Activated CD8-positive, alpha-beta T cell treated with anti-CD3 and anti-CD28 coated beads for 36 hours (primary cell): ENCODE data around the gene VPS26B. TPM values are rescaled to one million over a fixed set of nuclear protein-coding genes. Genes with fewer than 3 reads are reported as not detected.
"Not testable (repeated sequence)": the region's sequence is repeated elsewhere in the genome, so short reads cannot be mapped to it uniquely, and the experiment has no call there.

Experiments
- ATAC-seq: fragments of 200-7000 bp; cut with Tn5 transposase; one replicate; pipeline ENCODE4 v1.10.0; 2021; ENCODE audit warnings: mild to moderate bottlenecking, moderate library complexity
- CTCF ChIA-PET: fragments of 350-600 bp; sonication (Branson Sonifier 250); formaldehyde crosslinking; loops from one replicate; lab custom pipeline; 2021; ENCODE audit warnings: antibody characterized with exemption; lab: Charles Lee
- POLR2A ChIA-PET: fragments of 350-600 bp; sonication (Branson Sonifier 250); formaldehyde crosslinking; loops from one replicate; lab custom pipeline; 2021; ENCODE audit warnings: antibody characterized with exemption; lab: Charles Lee
- DNase-seq: peaks from one replicate; pipeline ENCODE4 v3.0.0-alpha.2; 2020
- H3K27ac Mint-ChIP-seq: one replicate; pipeline ENCODE4 v1.8.0; 2021; ENCODE audit warnings: mild to moderate bottlenecking, mixed read lengths
- H3K27me3 Mint-ChIP-seq: one replicate; pipeline ENCODE4 v1.8.0; 2021; ENCODE audit warnings: mixed read lengths
- H3K36me3 Mint-ChIP-seq: one replicate; pipeline ENCODE4 v1.8.0; 2021; ENCODE audit warnings: low read depth, mixed read lengths
- H3K4me1 Mint-ChIP-seq: one replicate; pipeline ENCODE4 v1.8.0; 2021; ENCODE audit warnings: low read depth, mixed read lengths
- H3K4me3 Mint-ChIP-seq: one replicate; pipeline ENCODE4 v1.8.0; 2021; ENCODE audit warnings: mild to moderate bottlenecking, moderate library complexity, mixed read lengths
- H3K9me3 Mint-ChIP-seq: one replicate; pipeline ENCODE4 v1.8.0; 2021; ENCODE audit warnings: mixed read lengths
- intact Hi-C: fragments of 100-400 bp; cut with micrococcal nuclease; formaldehyde crosslinking; loops from one replicate; pipeline ENCODE4 v1.10.0; 2022
- total RNA-seq, 2 experiments: library from RNA; stranded (reverse); gene quantifications; one replicate each; pipeline ENCODE4 v1.2.3, GENCODE V29; 2021
- TF ChIP-seq, protein P1 (sequence below): fragments of 200-600 bp; IDR thresholded peaks from one replicate; pipeline ENCODE4 v1.8.0; 2022; ENCODE audit warnings: antibody characterized with exemption, mild to moderate bottlenecking

The VPS26B gene
- total RNA-seq, 2 experiments from 2014 or later: 35.6 TPM

DNA sequence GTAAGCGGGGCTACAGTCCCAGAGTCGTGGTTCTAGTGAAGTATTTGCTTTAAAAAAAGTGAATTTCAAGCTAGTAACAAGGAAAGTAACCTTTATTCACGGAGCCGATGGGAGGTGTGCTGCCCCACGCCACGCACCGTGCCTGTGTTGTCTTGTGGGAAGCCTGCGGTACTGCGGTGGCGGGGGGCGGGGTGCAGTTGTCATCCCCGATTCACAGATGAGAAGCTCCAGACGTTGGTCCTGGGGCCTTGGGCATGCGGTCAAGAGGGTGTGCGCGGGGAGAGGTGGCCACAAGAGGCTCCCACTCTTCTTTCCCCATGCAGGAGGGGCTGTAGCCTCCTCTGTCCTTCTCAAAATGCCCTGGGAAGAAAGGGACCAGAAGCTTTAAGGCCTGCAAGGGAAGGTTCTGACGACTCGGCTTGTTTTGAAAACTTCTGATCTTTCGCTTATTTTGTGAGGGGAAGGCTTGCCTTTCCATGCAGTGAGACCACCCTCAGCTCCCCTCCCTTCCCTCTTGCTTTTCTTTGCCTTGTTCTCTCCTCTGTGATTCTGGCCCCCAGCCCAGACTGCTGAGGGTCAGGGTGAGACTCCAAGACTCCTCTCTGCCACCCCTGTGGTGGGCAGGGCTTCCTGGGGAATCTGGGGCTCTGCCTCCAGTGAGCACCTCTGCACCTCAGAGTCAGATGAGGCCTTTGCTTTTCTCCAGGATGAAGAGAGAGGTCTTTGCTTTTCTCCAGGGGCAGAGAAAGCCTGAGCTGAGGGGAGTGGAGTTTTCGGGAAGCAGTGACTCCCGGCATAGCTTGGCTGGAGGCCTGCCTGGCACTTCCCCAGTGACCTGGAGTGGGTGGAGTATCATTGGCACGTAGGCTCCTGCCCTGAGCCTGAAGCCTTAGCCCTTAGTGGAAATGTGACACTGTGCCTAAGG lies 57.9 kb downstream of the VPS26B start:
- H3K27ac Mint-ChIP-seq: no peak overlapping the region
- TF ChIP-seq, protein P1, sequence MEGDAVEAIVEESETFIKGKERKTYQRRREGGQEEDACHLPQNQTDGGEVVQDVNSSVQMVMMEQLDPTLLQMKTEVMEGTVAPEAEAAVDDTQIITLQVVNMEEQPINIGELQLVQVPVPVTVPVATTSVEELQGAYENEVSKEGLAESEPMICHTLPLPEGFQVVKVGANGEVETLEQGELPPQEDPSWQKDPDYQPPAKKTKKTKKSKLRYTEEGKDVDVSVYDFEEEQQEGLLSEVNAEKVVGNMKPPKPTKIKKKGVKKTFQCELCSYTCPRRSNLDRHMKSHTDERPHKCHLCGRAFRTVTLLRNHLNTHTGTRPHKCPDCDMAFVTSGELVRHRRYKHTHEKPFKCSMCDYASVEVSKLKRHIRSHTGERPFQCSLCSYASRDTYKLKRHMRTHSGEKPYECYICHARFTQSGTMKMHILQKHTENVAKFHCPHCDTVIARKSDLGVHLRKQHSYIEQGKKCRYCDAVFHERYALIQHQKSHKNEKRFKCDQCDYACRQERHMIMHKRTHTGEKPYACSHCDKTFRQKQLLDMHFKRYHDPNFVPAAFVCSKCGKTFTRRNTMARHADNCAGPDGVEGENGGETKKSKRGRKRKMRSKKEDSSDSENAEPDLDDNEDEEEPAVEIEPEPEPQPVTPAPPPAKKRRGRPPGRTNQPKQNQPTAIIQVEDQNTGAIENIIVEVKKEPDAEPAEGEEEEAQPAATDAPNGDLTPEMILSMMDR: no peak
- ChIA-PET POLR2A (interaction anchor here (1.5 kb wide), 1 partner anchor 13 kb away, joined by 3 read pairs; no protein-coding TSS in a partner anchor), CTCF (interaction anchor here (1.2 to 1.5 kb wide), 2 partner anchors 20 to 232 kb away, joined by 3 to 4 read pairs; no protein-coding TSS in a partner anchor)
- no peak for ATAC-seq
- no peak overlapping the region for H3K4me3 Mint-ChIP-seq
- peaks cover under 1% of the 10 kb centered on the region for H3K27me3 Mint-ChIP-seq
- peaks cover 2% of the 10 kb centered on the region for H3K9me3 Mint-ChIP-seq
- no peak for DNase-seq
- H3K36me3 Mint-ChIP-seq: peaks cover 21% of the 10 kb centered on the region
- intact Hi-C loops: no loop called here
- peaks cover 6% of the 10 kb centered on the region for H3K4me1 Mint-ChIP-seq

- no peak for ATAC-seq
- Mint-ChIP-seq H3K27ac (no peak overlapping the region), H3K27me3 (no peaks in the 10 kb centered on the region), H3K36me3 (peaks cover 11% of the 10 kb centered on the region), H3K4me3 (no peak overlapping the region), H3K4me1 (peaks cover 3% of the 10 kb centered on the region), H3K9me3 (peaks cover under 1% of the 10 kb centered on the region)
- DNase-seq: no peak
- ChIA-PET CTCF (interaction anchor here (1.5 kb wide), 1 partner anchor 234 kb away, joined by 3 read pairs; no protein-coding TSS in a partner anchor), POLR2A (interaction anchor here (1.0 to 1.5 kb wide), 2 partner anchors 11 to 14 kb away, joined by 3 read pairs; no protein-coding TSS in a partner anchor)
- TF ChIP-seq, protein P1: no peak
- intact Hi-C loops: no loop called here
These were observed 59.2 kb downstream of the VPS26B start for GRCh38 chr11:134283461-134284230.

GRCh38 chr11:134284349-134284748 lies 59.9 kb downstream of the VPS26B start:
- H3K4me1 Mint-ChIP-seq, H3K4me3 Mint-ChIP-seq, H3K27ac Mint-ChIP-seq, H3K27me3 Mint-ChIP-seq, intact Hi-C loops, H3K36me3 Mint-ChIP-seq, ATAC-seq, H3K9me3 Mint-ChIP-seq, DNase-seq: not testable (repeated sequence)
- ChIA-PET CTCF (interaction anchor here (1.5 kb wide), 1 partner anchor 234 kb away, joined by 3 read pairs; no protein-coding TSS in a partner anchor), POLR2A (interaction anchor here (1.0 kb wide), 1 partner anchor 11 kb away, joined by 3 read pairs; no protein-coding TSS in a partner anchor)

GRCh38 chr11:134287561-134287960 lies 63.1 kb downstream of the VPS26B start:
- ATAC-seq (no peak), DNase-seq (no peak)
- CTCF ChIA-PET: no interaction called here
- no peaks in the 10 kb centered on the region for H3K27me3 Mint-ChIP-seq
- H3K27ac Mint-ChIP-seq: no peak overlapping the region
- H3K36me3 Mint-ChIP-seq: peaks cover 6% of the 10 kb centered on the region
- POLR2A ChIA-PET: interaction anchor here (1.3 kb wide), 1 partner anchor 12 kb away, joined by 3 read pairs; the partner anchor contains the start of gene GLB1L3
- H3K4me1 Mint-ChIP-seq: no peaks in the 10 kb centered on the region
- intact Hi-C loops: no loop called here
- TF ChIP-seq, protein P1: no peak
- no peak overlapping the region for H3K4me3 Mint-ChIP-seq
- no peaks in the 10 kb centered on the region for H3K9me3 Mint-ChIP-seq

DNA sequence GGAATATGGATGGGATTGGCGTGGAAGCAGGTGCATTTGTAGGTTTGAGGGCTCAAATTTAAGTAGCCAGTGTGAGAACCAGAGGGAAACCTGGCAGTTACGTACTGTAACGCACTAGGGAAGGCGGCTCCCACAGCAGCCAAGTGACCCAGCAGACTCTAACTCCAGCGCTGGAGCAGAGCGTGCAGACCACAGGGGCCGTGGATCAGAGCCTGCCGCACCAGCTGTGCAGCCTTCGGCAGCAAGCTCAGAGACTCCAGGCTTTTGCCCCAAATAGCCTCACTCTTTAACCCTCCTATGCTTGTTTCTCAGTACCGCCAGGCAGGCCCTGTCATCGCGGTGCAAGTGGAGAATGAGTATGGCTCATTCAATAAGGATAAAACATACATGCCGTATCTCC lies 64.0 kb downstream of the VPS26B start:
- no peaks in the 10 kb centered on the region for H3K4me1 Mint-ChIP-seq
- peaks cover 6% of the 10 kb centered on the region for H3K36me3 Mint-ChIP-seq
- H3K27ac Mint-ChIP-seq: no peak overlapping the region
- ChIA-PET CTCF (no interaction called here), POLR2A (interaction anchor here (1.0 to 1.3 kb wide), 2 partner anchors 13 to 14 kb away, joined by 3 read pairs; partner anchors contain the start of gene GLB1L3)
- no peaks in the 10 kb centered on the region for H3K27me3 Mint-ChIP-seq
- TF ChIP-seq, protein P1: no peak
- H3K4me3 Mint-ChIP-seq: no peak overlapping the region
- intact Hi-C loops: no loop called here
- no peaks in the 10 kb centered on the region for H3K9me3 Mint-ChIP-seq
- DNase-seq (no peak), ATAC-seq (no peak)
